ENCODE data around the gene SERGEF. TPM values are rescaled to one million over a fixed set of nuclear protein-coding genes. Genes with fewer than 3 reads are reported as not detected.

Gene SERGEF
- total RNA-seq, 1 donor from 2014 or later: 32.4 TPM

DNA sequence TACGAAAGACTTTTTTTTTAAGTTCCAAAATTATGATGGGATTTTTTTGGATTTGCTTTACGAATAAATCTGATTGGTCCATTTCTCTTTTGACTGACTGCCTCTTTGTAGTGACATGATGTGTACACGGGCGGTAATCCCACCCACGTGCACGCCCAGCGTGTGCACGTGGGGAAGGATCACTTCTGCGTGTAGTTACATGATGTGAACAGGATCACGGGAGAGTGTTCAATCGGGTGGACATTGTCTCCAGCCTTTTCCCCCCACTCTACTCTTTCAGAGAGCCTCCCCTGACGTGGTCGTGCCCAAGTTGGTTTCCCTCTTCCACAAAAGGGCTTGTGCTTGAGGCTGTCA, 235.1 kb downstream of the SERGEF start:
- TF ChIP-seq CTCF (IDR thresholded peaks at IDR 0.05; ENCODE audit: unreplicated experiment): no peak
- H3K9me3 Mint-ChIP-seq (ENCODE audit: low read depth): no peaks in the 10 kb centered on the region
- peaks cover 14% of the 10 kb centered on the region for H3K27me3 Mint-ChIP-seq
- no peaks in the 10 kb centered on the region for H3K4me1 Mint-ChIP-seq (ENCODE audit: low read depth)
- no peak for DNase-seq (ENCODE audit: low spot score, unreplicated experiment)
- H3K36me3 Mint-ChIP-seq (ENCODE audit: insufficient read depth): no peaks in the 10 kb centered on the region
- no peak overlapping the region for H3K27ac Mint-ChIP-seq
- H3K4me3 Mint-ChIP-seq (ENCODE audit: low read depth): no peak overlapping the region

GRCh38 chr11:17777086-17777737, 235.6 kb downstream of the SERGEF start:
- no peaks in the 10 kb centered on the region for H3K9me3 Mint-ChIP-seq (ENCODE audit: low read depth)
- H3K4me3 Mint-ChIP-seq (ENCODE audit: low read depth): no peak overlapping the region
- H3K36me3 Mint-ChIP-seq (ENCODE audit: insufficient read depth): no peaks in the 10 kb centered on the region
- DNase-seq (ENCODE audit: low spot score, unreplicated experiment): no peak
- TF ChIP-seq CTCF (IDR thresholded peaks at IDR 0.05; ENCODE audit: unreplicated experiment): no peak
- H3K27me3 Mint-ChIP-seq: peaks cover 14% of the 10 kb centered on the region
- no peaks in the 10 kb centered on the region for H3K4me1 Mint-ChIP-seq (ENCODE audit: low read depth)
- H3K27ac Mint-ChIP-seq: no peak overlapping the region

DNA sequence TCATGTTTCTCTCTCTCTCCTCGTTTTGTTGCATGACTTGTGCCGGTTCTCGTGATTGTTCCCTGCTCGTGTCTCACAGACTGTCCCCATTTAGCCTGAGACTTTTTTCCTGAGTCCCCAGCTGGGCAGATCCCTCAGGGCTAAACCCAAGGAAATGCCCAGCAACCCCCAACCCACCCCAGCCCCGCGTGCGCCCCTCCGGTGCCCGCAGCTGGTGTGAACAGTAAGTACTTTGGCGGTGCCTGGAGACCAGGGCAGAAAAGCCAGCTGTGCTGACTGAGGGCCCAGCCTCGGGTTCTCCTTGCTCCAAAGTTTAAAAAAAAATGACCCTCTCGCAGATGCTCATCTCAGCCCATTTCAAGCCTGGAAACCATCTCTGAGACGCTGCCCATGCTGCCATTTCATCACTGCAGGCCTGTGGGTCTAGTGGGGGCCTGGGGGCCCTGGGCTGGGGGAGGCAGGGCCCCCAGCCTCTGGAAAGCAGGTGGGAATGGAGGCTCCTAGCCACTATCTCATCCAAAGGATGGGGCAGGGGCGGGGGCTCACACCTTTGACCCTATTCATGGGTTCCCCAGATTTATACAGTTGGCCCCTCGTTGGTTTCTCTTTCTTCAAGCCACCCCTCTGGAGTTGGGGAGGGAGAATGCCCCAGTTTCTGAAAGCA, 236.5 kb downstream of the SERGEF start:
- no peak for TF ChIP-seq CTCF (IDR thresholded peaks at IDR 0.05; ENCODE audit: unreplicated experiment)
- no peak overlapping the region for H3K4me3 Mint-ChIP-seq (ENCODE audit: low read depth)
- H3K9me3 Mint-ChIP-seq (ENCODE audit: low read depth): no peaks in the 10 kb centered on the region
- H3K4me1 Mint-ChIP-seq (ENCODE audit: low read depth): no peaks in the 10 kb centered on the region
- H3K36me3 Mint-ChIP-seq (ENCODE audit: insufficient read depth): no peaks in the 10 kb centered on the region
- no peak overlapping the region for H3K27ac Mint-ChIP-seq
- peaks cover 16% of the 10 kb centered on the region for H3K27me3 Mint-ChIP-seq
- no peak for DNase-seq (ENCODE audit: low spot score, unreplicated experiment)

DNA sequence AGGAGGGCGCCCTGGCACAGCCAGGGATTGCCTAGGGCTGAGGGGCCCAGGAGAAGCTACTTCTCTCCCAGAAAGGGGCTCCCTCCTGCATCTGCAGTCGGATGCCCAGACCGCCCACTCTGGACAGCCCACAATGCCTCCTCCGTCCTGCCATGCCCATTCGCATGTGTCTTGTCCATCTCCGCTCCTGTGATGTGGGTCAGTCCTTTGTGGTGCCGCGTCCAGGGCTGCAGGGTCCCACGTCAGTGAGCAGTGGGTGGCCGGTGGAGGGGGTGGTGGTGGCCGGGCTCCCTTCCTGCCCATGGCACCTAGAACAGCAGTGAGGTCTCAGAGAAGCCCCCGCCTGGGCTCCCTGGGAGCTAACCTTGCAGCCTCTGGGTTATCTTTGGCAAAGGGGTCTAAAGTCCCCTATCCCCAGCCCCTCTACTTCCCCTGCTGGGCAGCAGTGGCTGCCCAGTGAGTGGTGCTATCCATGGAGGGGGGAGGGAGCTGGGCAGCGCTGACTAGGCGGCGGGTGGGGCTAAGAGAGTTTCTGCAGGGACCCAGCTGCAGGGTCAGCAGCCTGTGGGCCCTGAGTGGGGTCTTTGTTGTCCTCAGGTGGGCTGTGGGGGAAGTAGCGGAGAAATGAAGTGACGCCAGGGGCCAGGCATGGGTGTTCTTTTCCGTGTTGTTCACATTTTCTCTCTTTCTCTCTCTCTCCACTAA, 237.2 kb downstream of the SERGEF start:
- DNase-seq (ENCODE audit: low spot score, unreplicated experiment): no peak
- H3K4me3 Mint-ChIP-seq (ENCODE audit: low read depth): no peak overlapping the region
- no peaks in the 10 kb centered on the region for H3K36me3 Mint-ChIP-seq (ENCODE audit: insufficient read depth)
- no peak overlapping the region for H3K27ac Mint-ChIP-seq
- peaks cover 17% of the 10 kb centered on the region for H3K27me3 Mint-ChIP-seq
- H3K4me1 Mint-ChIP-seq (ENCODE audit: low read depth): no peaks in the 10 kb centered on the region
- no peaks in the 10 kb centered on the region for H3K9me3 Mint-ChIP-seq (ENCODE audit: low read depth)
- no peak for TF ChIP-seq CTCF (IDR thresholded peaks at IDR 0.05; ENCODE audit: unreplicated experiment)

DNA sequence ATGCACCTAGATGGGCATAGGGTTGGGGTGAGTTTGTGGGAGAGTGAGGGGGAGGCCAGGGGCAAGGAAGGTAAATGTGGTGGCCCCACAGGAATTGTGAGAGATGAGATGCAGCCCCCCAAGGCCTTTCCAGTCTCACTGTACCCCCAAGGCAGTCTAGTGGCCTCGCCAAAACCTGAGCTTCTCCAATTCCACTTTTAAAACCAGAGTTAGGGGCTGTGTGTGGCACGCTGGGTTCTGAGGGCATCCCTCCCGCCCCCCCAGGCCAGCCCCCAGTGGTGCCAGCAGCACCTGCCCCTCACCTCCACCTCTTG, 237.9 kb downstream of the SERGEF start:
- no peaks in the 10 kb centered on the region for H3K36me3 Mint-ChIP-seq (ENCODE audit: insufficient read depth)
- no peak overlapping the region for H3K4me3 Mint-ChIP-seq (ENCODE audit: low read depth)
- H3K9me3 Mint-ChIP-seq (ENCODE audit: low read depth): no peaks in the 10 kb centered on the region
- peaks cover 17% of the 10 kb centered on the region for H3K27me3 Mint-ChIP-seq
- H3K4me1 Mint-ChIP-seq (ENCODE audit: low read depth): peaks cover 3% of the 10 kb centered on the region
- no peak overlapping the region for H3K27ac Mint-ChIP-seq
- DNase-seq (ENCODE audit: low spot score, unreplicated experiment): no peak
- TF ChIP-seq CTCF (IDR thresholded peaks at IDR 0.05; ENCODE audit: unreplicated experiment): no peak
